Measurements from ENCODE around the gene VAMP3.

The VAMP3 gene

DNA sequence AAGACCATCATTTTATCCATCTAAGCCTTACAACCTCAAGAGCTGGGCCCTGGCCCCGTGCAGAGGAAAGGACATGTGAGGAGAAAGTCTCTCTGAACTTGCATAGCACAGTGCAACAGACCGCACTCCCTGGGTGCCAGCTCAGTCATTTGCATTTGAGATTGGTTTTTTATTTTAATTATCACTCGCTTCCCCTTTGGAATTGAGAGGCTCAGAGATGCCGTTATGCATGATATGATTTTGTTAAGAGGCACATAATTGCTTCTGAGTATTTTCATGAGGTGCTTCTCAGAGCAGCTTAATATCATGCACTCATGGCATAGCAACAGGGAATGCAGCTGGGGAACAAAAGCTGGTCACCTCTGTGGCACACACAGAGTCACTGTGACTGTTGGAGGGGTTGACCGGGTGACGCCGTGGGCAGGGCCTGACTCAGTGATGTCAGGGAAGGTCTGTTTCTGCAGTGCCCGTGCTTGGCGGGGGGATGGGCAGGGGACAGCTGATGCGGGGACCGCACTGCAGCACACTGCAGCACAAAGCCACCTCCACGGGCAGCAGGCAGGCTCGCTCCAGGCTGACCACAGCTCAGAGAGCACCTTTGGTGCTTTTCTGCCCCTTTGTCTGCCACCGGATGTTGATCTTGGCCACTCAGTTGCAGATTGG is 43.2 kb upstream of the VAMP3 start:
- no peak for TF ChIP-seq EZH2phosphoT487 (IDR thresholded peaks at IDR 0.05; ENCODE audit: low read depth)
- TF ChIP-seq, protein P1, sequence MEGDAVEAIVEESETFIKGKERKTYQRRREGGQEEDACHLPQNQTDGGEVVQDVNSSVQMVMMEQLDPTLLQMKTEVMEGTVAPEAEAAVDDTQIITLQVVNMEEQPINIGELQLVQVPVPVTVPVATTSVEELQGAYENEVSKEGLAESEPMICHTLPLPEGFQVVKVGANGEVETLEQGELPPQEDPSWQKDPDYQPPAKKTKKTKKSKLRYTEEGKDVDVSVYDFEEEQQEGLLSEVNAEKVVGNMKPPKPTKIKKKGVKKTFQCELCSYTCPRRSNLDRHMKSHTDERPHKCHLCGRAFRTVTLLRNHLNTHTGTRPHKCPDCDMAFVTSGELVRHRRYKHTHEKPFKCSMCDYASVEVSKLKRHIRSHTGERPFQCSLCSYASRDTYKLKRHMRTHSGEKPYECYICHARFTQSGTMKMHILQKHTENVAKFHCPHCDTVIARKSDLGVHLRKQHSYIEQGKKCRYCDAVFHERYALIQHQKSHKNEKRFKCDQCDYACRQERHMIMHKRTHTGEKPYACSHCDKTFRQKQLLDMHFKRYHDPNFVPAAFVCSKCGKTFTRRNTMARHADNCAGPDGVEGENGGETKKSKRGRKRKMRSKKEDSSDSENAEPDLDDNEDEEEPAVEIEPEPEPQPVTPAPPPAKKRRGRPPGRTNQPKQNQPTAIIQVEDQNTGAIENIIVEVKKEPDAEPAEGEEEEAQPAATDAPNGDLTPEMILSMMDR (IDR thresholded peaks at IDR 0.05; ENCODE audit: low read depth, low read length): no peak
- no peaks in the 10 kb centered on the region for H3K27me3 ChIP-seq (ENCODE audit: low read depth, low read length)
- H3K27ac ChIP-seq (ENCODE audit: low read length): no peak overlapping the region
- no peaks in the 10 kb centered on the region for H3K4me1 ChIP-seq (ENCODE audit: low read length)
- H2AFZ ChIP-seq (ENCODE audit: low read depth, low read length): no peak overlapping the region
- H3K36me3 ChIP-seq (replicated peaks; ENCODE audit: low read depth, low read length): no peaks in the 10 kb centered on the region
- H3K4me3 ChIP-seq (ENCODE audit: low read length): no peak overlapping the region
- H3K9me3 ChIP-seq (ENCODE audit: insufficient read depth, low read length): no peaks in the 10 kb centered on the region
- H3K9ac ChIP-seq (ENCODE audit: low read length): no peak overlapping the region
- no peaks in the 10 kb centered on the region for H4K20me1 ChIP-seq (ENCODE audit: insufficient read depth, low read length)
- no peak overlapping the region for H3K4me2 ChIP-seq (ENCODE audit: low read length)
- H3K79me2 ChIP-seq (ENCODE audit: low read length): no peaks in the 10 kb centered on the region

DNA sequence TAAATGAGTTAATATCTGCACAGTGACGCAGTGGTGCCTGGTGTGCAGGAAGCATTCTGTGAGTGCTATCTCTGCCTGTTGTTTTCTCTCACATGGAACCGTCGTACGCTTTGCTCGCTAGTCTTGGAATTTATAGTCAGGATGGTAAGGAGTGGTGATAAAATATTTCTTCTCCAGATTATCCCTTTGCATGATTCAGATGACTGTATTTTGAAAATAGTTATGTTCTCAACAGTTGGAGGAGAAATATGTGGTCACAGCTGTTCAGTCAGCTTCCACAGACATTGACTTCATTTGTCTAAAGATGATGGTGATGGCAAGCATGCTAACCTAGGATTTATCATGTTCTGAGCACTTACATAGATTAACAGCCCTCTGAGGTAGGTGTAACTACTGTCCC is 41.3 kb upstream of the VAMP3 start:
- no peaks in the 10 kb centered on the region for H3K4me1 ChIP-seq (ENCODE audit: low read length)
- H3K4me3 ChIP-seq (ENCODE audit: low read length): no peak overlapping the region
- H3K27me3 ChIP-seq (ENCODE audit: low read depth, low read length): no peaks in the 10 kb centered on the region
- H3K27ac ChIP-seq (ENCODE audit: low read length): no peak overlapping the region
- no peak overlapping the region for H3K4me2 ChIP-seq (ENCODE audit: low read length)
- no peaks in the 10 kb centered on the region for H3K79me2 ChIP-seq (ENCODE audit: low read length)
- H3K9me3 ChIP-seq (ENCODE audit: insufficient read depth, low read length): no peaks in the 10 kb centered on the region
- H3K36me3 ChIP-seq (replicated peaks; ENCODE audit: low read depth, low read length): no peaks in the 10 kb centered on the region
- TF ChIP-seq, protein P1 (IDR thresholded peaks at IDR 0.05; ENCODE audit: low read depth, low read length): no peak
- no peak for TF ChIP-seq EZH2phosphoT487 (IDR thresholded peaks at IDR 0.05; ENCODE audit: low read depth)
- no peak overlapping the region for H3K9ac ChIP-seq (ENCODE audit: low read length)
- no peaks in the 10 kb centered on the region for H4K20me1 ChIP-seq (ENCODE audit: insufficient read depth, low read length)
- no peak overlapping the region for H2AFZ ChIP-seq (ENCODE audit: low read depth, low read length)

DNA sequence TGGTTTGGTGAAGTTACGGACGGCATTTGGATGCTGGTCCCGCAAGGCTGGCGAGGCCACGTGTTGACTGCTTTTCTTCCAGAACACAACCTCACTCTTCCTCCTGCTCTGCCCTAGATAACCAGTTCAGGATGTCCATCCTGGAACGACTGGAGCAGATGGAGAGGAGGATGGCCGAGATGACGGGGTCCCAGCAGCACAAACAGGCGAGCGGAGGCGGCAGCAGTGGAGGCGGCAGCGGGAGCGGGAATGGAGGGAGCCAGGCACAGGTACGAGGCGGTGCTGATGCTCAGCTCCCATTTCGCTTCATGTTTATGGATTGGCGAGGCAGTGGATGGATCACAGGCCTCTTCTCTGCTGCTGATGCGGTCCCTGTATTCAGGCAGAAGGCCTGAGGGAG is 38.8 kb upstream of the VAMP3 start:
- Histone ChIP-seq H3K36me3 (replicated peaks; ENCODE audit: low read depth, low read length) (no peaks in the 10 kb centered on the region), H3K9ac (ENCODE audit: low read length) (no peak overlapping the region), H2AFZ (ENCODE audit: low read depth, low read length) (no peak overlapping the region), H4K20me1 (ENCODE audit: insufficient read depth, low read length) (no peaks in the 10 kb centered on the region), H3K4me3 (ENCODE audit: low read length) (no peak overlapping the region), H3K27me3 (ENCODE audit: low read depth, low read length) (no peaks in the 10 kb centered on the region), H3K4me2 (ENCODE audit: low read length) (no peak overlapping the region), H3K9me3 (ENCODE audit: insufficient read depth, low read length) (no peaks in the 10 kb centered on the region), H3K27ac (ENCODE audit: low read length) (no peak overlapping the region), H3K79me2 (ENCODE audit: low read length) (no peaks in the 10 kb centered on the region), H3K4me1 (ENCODE audit: low read length) (no peaks in the 10 kb centered on the region)
- no peak for TF ChIP-seq EZH2phosphoT487 (IDR thresholded peaks at IDR 0.05; ENCODE audit: low read depth)
- TF ChIP-seq, protein P1 (IDR thresholded peaks at IDR 0.05; ENCODE audit: low read depth, low read length): no peak

DNA sequence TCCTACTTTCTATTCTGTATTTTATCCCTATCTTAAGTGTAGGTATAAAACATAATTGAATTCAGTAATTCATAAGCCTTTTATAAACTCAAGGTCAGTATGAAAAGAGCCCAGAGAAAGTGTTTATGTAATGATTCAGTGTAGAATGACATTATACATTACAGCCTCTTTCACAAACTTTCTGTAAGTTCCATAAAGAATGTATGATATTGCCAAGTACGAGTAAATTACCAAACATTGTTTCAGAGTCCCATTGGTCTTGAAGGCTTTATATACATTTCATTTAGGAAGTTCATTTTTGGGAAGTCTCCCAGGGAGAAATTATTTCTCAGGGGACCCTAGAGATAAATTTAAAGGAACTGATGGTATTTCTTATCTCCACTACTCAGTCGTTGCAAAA is 37.8 kb upstream of the VAMP3 start:
- H3K27me3 ChIP-seq (ENCODE audit: low read depth, low read length): no peaks in the 10 kb centered on the region

More for the DNA sequence above, 37.8 kb upstream of the VAMP3 start:
- Histone ChIP-seq H3K4me2 (ENCODE audit: low read length) (no peak overlapping the region), H3K27ac (ENCODE audit: low read length) (no peak overlapping the region), H3K9me3 (ENCODE audit: insufficient read depth, low read length) (no peaks in the 10 kb centered on the region), H2AFZ (ENCODE audit: low read depth, low read length) (no peak overlapping the region), H3K9ac (ENCODE audit: low read length) (no peak overlapping the region), H4K20me1 (ENCODE audit: insufficient read depth, low read length) (no peaks in the 10 kb centered on the region), H3K4me3 (ENCODE audit: low read length) (no peak overlapping the region), H3K79me2 (ENCODE audit: low read length) (no peaks in the 10 kb centered on the region), H3K4me1 (ENCODE audit: low read length) (no peaks in the 10 kb centered on the region), H3K36me3 (replicated peaks; ENCODE audit: low read depth, low read length) (no peaks in the 10 kb centered on the region)
- no peak for TF ChIP-seq EZH2phosphoT487 (IDR thresholded peaks at IDR 0.05; ENCODE audit: low read depth)
- TF ChIP-seq, protein P1 (IDR thresholded peaks at IDR 0.05; ENCODE audit: low read depth, low read length): no peak

All from OCI-LY3 (cell line).